ENCODE results near the gene TAS1R1.

GRCh38 chr1:6511056-6511455 lies 44.1 kb upstream of the TAS1R1 start:
- TF ChIP-seq, protein P1, sequence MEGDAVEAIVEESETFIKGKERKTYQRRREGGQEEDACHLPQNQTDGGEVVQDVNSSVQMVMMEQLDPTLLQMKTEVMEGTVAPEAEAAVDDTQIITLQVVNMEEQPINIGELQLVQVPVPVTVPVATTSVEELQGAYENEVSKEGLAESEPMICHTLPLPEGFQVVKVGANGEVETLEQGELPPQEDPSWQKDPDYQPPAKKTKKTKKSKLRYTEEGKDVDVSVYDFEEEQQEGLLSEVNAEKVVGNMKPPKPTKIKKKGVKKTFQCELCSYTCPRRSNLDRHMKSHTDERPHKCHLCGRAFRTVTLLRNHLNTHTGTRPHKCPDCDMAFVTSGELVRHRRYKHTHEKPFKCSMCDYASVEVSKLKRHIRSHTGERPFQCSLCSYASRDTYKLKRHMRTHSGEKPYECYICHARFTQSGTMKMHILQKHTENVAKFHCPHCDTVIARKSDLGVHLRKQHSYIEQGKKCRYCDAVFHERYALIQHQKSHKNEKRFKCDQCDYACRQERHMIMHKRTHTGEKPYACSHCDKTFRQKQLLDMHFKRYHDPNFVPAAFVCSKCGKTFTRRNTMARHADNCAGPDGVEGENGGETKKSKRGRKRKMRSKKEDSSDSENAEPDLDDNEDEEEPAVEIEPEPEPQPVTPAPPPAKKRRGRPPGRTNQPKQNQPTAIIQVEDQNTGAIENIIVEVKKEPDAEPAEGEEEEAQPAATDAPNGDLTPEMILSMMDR (IDR thresholded peaks at IDR 0.05; ENCODE audit: low read depth, low read length, poor library complexity, severe bottlenecking): no peak
- no peak for TF ChIP-seq EZH2phosphoT487 (IDR thresholded peaks at IDR 0.05; ENCODE audit: borderline replicate concordance, low read length)
